GM15510 (cell line): ENCODE results near the gene DOHH.

Source experiments
- POLR2A ChIP-seq: IDR thresholded peaks from 3 replicates; pipeline ENCODE4 v1.6.1; 2011; ENCODE audit warnings: borderline replicate concordance; ENCODE audit not compliant: insufficient read length; ENCODE audit errors: extremely low read depth

The DOHH gene

DNA sequence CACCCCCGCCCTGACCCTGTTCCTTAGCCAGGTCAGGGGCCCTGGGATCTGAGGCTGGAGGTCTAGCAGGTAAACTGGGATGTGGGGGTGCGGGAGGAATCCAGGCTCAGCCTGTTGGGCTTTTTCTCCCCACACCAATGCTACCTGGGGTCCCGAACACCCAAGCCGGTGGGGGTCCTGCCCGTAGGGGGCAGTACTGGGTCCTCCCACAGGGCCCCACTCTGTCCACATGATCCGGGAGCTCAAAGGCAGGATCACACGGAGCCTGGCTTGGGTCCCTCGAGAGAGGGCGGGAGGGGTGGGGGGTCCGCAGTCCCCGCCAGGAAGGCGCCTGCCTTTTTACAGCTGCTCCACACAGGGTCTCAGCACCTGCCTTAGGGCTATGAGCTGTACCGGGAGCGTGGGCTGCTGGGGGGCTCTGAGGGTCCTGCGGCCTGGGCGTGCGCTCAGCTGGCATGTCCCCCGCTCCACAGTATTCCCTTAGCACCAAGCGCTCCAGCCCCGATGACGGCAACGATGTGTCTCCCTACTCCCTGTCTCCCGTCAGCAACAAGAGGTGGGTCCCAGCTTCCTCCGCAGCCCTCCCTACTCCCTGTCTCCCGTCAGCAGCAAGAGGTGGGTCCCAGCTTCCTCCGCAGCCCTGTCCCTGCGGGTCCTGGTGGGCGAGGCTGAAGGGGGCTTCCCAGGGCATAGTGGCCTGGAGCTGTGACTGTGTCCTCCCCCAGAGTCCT lies 26.2 kb upstream of the DOHH start:
- no peak for TF ChIP-seq POLR2A

DNA sequence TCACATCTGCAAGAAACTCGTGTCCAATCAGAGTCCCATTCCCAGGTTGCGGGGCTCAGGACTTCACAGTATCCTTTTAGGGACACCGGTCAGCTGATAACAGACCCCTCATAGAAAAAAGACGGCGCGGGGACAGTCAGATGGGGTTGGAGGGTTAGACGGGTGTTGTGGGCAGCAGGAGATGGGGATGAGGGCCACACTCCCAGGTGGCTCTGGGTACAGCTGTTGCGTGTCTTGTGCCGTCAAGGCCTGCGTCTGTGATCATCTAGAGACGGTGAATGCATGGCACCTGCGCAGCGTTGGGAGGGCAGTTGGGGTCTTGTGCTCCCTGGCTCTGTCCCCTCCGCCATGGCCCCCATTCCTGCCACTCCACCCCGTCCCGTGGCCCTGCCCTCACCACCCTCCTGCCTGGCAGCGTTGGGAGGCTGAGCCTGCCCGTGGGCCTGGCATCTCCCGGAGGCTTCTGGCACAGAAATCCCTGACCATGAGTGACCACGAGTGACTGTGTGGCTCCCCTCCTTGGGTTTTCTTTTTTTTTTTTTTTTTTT lies 24.5 kb upstream of the DOHH start:
- no peak for TF ChIP-seq POLR2A

DNA sequence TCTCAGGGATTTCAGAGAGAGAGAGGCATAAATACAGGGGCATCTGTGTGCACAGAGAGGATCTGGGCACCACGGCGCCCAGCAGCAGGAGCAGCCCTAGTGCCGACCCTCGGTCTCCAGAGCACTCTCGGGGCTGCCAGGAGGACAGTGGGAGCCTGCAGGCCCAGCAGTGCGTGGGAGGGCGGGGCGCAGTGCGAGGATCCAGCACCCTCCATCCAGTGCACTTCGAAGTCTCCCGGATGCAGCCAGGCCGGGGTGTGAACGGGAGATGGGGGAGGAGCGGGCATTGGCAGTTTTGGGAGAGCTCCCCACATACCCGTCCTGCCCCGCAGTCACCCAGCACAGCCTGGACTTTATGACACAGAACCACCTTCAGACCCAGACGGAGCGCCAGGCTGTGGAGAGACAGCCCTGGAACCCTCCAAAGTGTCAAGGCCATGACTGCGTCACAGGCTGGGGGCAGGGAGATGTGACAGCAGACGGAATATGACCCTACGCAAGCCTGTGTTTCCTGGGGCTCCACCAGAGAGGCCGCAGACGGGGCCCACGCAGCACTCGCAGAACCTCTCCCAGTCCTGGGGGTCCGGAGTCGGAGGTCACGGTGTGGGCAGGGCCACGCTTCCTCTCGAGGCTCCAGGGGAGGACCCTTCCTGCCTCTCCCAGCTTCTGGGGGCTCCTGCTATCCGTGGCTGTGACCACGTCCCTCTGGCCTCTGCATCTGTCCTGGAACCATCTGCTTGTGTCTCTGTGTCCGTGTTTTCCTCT lies 23.8 kb upstream of the DOHH start:
- TF ChIP-seq POLR2A: no peak

DNA sequence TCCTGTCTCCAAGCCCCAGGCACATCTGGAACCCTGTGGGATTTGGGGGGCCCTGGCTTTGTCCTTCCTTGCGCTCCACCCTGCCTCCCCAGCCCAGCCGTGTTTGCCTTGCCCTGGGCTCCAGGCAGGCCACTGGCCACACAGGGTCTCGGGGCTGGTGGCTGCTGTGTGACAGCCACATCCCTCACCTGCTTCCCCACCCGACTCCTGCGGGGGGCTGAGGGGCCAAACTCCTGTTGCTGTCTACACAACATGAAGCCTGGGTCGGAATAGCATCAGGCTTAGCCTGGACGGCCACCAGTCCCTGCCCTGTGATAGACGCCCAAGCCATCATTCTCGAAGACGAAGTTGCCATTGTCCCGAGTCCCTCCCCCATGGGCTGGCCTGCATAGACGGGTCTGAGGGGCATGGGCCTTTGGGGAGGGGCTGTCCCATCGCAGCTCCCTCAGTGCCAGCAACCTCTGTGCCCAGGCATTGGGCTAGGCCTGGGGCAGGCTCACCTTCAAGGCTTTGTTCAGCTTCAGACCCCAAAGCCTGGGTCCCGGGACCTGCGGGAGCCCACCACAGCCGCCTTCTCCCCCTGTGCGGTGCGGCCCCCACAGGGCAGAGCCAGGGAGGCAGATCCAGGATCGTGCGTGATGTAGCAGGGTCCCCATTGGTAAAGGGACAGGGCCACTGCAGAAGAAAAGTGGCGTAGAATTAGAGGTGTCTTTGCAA lies 23.0 kb upstream of the DOHH start:
- TF ChIP-seq POLR2A: no peak

DNA sequence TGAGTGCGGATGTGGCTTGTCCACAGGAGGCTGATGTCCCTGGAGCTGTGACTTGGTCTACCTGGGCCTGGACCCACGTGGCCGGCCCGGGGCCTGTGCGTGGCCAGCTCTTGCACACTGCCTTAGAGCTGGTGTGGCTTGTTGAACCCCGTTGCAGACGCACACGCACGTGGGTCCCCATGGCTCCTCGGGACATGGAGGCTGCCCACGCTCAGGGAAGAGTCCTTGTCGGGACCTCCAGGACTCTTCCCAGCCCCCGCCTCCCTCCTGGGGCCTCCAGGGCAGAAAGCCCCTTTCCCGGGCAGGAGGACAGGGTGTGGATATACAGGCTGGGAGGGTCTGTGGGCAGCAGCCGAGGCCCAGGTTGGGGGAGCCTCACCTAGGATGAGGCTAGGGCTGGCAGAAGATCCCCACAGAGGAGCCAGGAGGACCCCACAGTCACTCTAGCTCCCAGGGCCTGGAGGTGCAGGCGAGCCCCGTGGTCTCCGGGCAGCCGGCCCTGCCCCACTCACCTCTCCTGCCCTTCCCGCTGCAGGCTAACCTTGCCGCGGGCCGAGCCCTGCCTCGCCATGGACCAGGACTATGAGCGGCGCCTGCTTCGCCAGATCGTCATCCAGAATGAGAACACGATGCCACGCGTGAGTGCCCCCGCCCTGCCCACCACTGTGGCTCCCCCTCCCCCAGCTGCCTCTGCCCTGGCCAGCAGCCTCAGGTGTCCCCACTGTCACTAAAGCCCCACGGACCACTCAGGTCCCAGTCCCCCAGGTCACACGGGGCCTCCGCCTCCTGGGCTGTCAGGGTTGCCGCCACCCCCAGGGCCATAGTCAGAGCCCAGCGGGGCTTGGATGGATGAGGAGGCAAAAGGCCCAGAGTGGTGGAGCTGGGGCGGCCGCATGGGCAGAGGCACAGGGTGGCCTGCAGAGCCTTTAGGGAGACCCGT lies 22.2 kb upstream of the DOHH start:
- TF ChIP-seq POLR2A: no peak

DNA sequence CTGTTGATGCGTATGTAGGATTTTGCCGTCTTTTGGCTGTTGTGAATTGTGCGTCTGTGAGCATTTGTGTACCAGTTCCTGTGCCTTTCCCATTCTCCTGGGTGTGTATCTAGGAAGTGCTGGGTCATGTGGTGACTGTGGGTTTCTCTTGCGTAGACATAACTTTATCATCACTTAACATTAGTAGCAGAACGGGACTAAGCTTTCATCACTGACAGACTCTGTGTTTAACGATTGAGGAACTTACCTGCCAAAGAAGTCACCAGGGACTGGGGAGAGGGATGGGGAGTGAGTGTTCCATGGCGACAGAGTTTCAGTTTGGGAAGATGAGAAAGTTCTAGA lies 20.6 kb upstream of the DOHH start:
- TF ChIP-seq POLR2A: no peak

DNA sequence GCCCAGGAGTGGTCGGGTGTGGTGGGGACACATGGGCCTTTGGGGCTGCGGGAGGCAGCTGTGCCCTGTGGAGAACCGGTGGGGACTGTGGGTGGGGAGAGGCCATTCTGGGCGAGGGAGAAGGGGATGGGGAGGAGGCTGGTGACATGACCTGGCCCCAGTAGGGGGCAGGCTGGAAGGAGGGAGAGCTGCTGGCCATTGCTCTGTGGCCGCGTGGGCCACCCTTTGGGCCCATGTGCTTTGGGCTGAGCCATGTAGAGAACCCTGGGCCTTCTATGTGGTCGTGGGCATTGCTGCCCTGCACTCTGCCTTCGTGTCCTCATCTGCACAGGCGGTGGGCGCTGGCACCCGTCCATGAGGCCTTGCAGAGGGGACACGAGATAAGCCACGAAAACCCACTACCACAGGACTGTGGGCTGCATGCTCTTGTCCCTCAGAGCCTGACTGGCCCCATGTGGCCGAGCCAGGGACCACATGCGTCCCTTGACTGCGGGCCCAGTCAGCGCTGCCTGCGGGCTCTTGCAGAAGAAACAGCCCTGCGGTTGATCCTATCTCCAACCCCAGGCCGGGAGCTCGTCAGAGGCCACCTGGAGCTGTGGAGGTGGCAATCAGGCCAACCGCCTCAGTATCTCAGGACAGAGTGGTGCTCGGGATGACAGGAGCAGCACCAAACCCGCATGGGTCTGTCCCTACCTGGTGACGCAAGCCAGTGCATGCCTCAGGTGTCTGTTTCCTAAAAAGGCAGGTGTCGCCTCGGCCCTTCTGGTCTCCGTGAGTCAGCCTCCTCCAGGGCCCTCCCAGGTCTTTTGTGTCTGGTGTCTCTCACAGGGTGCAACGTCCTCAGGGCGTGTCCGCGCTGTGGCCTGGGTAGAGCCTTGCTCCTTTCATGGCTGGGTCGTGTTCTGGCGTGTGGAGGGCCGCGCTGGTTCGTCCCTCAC lies 20.0 kb upstream of the DOHH start:
- no peak for TF ChIP-seq POLR2A

DNA sequence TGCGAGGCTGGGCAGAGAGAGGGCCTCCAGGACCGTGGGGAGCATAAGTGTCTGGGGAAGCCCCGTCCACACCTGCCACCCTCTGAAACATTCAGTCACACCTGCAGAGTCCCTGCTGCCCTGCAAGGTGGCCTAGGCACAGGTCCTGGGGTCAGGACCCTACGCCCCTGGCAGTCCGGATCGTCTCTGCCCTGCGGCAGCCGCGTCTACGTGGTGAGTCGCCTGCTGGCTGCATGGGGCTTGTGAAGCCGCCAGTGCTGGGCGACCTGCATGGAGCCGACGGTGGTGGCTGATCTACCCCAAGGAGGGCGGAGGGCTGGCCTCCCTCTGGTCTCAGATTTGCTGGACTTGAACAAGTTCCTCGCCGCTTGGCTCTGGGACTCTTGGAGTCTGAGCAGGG lies 18.7 kb upstream of the DOHH start:
- no peak for TF ChIP-seq POLR2A

DNA sequence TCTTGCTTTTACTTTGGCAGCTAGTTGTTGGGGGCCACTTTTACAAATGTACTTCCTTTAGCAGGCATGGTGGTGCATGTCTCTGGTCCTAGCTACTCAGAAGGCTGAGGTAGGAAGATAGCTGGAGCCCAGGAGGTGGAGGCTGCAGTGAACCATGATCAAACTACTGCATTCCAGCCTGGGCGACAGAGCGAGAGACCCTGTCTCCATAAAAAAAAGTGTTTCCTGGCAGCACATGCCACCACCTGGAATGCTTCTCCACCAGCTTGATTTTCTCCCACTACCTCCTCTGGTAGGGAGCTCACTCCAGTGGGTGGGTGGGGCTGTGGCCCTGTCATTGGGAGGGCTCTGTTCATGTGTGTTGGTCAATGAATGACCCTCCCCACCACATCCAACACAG lies 18.2 kb upstream of the DOHH start:
- no peak for TF ChIP-seq POLR2A

DNA sequence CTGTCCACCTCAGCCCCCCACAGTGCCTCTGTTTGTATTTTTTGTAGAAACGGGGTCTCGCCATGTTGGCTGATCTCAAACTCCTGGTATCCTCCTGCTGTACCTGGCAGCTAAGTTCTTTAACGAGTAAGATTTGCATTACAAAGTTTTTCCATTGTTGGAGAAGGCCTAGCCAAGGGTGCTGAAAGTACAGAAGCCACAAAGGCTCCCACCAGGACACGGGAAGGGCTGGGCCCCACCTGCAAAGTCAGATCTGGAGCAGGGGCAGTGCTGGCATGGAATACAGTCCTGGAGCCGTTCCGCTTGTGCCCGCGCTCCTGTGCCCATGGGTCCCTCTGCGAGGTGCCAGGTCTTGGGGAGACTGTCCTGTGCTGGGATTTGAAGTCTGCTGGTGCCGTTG lies 17.8 kb upstream of the DOHH start:
- TF ChIP-seq POLR2A: no peak

DNA sequence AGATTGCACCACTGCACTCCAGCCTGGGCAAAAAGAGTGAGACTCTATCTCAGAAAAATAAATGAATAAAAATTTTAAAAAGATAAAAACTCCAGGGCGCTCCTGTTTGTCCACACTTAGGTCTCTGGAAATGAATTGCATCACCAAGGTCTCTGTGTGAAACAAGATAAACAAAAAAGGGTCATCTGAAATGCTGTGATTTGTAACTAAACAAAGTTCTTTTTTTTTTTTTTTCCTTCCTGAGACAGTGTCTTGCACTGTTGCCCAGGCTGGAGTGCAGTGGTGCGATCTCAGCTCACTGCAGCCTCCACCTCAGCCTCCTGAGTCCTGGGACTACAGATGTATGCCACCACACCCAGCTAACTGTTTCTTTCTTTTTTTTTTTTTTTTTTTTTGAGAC lies 17.2 kb upstream of the DOHH start:
- no peak for TF ChIP-seq POLR2A

DNA sequence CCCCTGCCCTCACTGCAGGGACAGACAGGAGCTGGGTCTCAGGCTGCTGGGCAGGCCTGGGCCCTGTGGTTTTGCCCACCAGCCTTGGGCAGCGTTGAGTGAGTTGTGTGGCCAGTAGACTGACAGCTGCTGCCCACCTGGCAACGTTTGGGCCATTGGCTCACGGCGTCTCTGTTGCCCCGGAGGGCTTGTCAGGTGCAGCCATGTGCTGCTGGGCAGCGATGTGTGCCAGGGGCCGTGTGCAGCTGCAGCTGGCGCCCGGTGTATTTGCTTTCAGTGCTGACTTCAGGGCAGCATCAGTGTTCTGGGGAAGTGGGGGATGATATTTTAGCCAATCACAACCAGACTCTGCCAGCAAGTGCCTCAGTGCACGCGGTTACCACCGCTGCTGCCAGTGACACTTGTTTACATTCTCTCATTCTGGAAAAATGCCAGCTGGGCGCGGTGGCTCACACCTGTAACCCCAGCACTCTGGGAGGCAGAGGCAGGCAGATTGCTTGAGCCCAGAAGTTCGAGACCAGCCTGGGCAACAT lies 16.3 kb upstream of the DOHH start:
- TF ChIP-seq POLR2A: no peak

DNA sequence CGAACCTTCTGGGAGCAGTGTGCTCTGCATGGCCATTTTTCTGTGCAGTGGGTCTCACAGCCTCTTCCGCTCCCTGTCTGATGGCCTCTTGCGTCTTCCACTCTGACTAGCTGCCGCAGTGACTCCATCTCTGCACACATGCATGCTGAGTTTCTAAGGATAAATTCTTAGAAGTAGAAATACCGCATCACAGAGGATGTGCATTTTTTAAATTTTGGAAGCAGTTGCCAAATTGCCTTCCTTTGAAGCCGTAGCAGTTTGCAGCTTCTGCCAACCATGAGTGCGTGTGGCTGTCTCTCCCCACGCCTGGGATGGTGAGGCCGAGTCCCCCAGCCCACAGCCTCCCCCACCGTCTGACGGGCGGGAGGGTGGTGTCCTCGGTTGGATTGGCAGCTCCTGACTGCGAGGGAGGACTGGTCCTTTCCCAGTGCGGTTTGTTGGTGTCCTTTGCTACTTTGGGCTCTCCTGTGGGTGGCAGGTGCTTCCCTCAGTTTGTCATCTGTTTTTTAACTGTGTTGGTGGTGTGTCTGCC lies 15.5 kb upstream of the DOHH start:
- TF ChIP-seq POLR2A: no peak
